Measurements from ENCODE around the gene KMT2C.

- TF ChIP-seq CTCF (conservative IDR thresholded peaks at IDR 0.05) (no peak), EZH2 (IDR thresholded peaks at IDR 0.05; ENCODE audit: low read depth) (no peak)
These were observed 259.0 kb downstream of the KMT2C start for GRCh38 chr7:152176797-152177196.
